Thymus (tissue), 11 donors: ENCODE measurements around the gene TNS4. TPM values are rescaled to one million over a fixed set of nuclear protein-coding genes. Genes with fewer than 3 reads are reported as not detected.

Experiments
- DNase-seq, 9 donors: peaks; one replicate each; pipeline ENCODE4 v3.0.0-alpha.2; 2013; ENCODE audit warnings: low spot score in 9 of 9, low read depth in 6 of 9, missing footprints in 1 of 9
- H3K27ac ChIP-seq, 2 donors: one replicate each; pipeline ENCODE4 v1.5.1; 2013; ENCODE audit warnings: control low read depth in 1 of 2, low read depth in 1 of 2, low read length in 1 of 2, mild to moderate bottlenecking in 1 of 2, moderate library complexity in 1 of 2
- H3K27me3 ChIP-seq, 2 donors: one replicate each; pipeline ENCODE4 v1.5.1; 2013; ENCODE audit warnings: low read length in 1 of 2; ENCODE audit not compliant: control insufficient read depth in 2 of 2, insufficient read depth in 1 of 2
- H3K36me3 ChIP-seq, 2 donors: one replicate each; pipeline ENCODE4 v1.5.1; 2013; ENCODE audit warnings: low read length in 1 of 2, mild to moderate bottlenecking in 1 of 2, moderate library complexity in 1 of 2; ENCODE audit not compliant: control insufficient read depth in 2 of 2, insufficient read depth in 2 of 2
- H3K4me1 ChIP-seq, 2 donors: one replicate each; pipeline ENCODE4 v1.5.1; 2013; ENCODE audit warnings: low read length in 2 of 2; ENCODE audit not compliant: control insufficient read depth in 2 of 2, insufficient read depth in 2 of 2
- H3K4me3 ChIP-seq, 2 donors: one replicate each; pipeline ENCODE4 v1.5.1; 2013; ENCODE audit warnings: low read length in 2 of 2, control low read depth in 1 of 2, mild to moderate bottlenecking in 1 of 2
- H3K9me3 ChIP-seq, 2 donors: one replicate each; pipeline ENCODE4 v1.5.1; 2013; ENCODE audit warnings: low read length in 1 of 2, mild to moderate bottlenecking in 1 of 2; ENCODE audit not compliant: control insufficient read depth in 2 of 2, insufficient read depth in 1 of 2
- WGBS: extraction: QIAGEN DNeasy Blood & Tissue Kit; methylation state at CpG from one replicate; pipeline ENCODE4 v1.1.7; 2013; 5-methylcytosine and 5-hydroxymethylcytosine counted together
- polyA plus RNA-seq: library from polyadenylated mRNA; stranded (reverse); fragments of 200-250 nt; gene quantifications from one replicate; pipeline ENCODE4 v1.2.3, GENCODE V29; 2013
- total RNA-seq: library from RNA; stranded (reverse); fragments of 120-200 nt; gene quantifications from one replicate; pipeline ENCODE4 v1.2.4, GENCODE V29; 2013
- donor health status: healthy.

TNS4 gene
- total and polyA plus RNA-seq, 2 donors: 0.19 to 24.8 TPM

DNA sequence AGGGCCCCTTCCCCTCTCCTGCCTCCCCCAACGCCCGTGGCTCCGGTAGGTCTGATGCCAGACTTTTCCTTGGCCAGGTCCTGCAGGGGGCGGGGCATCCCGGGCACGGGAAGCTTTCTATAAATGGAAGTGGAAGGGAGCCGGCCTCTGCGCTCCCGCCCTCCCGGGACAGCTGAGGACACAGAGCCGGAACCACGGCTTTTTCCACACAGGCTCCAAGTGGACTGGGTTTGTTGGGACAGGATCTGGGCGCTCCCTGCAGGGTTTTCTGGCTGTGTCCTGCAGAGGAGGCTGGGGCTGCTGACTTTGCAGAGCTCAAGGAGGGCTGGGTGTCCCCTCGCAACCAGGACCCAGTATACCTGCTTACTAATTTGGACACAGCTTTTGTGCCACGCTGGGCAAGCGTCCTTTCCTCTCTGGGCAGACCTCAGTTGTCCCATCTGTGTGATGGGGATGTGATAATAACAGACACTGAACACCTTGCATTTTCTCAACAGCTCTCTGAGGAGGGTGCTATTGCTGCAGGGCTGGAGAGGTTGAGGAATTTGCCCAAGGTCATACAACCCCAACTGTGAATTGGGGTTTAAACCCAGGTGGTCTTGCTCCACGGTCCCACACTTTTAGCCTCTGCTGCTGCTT is 1.8 kb downstream of the TNS4 start:
- no peak overlapping the region for H3K27ac ChIP-seq

DNA sequence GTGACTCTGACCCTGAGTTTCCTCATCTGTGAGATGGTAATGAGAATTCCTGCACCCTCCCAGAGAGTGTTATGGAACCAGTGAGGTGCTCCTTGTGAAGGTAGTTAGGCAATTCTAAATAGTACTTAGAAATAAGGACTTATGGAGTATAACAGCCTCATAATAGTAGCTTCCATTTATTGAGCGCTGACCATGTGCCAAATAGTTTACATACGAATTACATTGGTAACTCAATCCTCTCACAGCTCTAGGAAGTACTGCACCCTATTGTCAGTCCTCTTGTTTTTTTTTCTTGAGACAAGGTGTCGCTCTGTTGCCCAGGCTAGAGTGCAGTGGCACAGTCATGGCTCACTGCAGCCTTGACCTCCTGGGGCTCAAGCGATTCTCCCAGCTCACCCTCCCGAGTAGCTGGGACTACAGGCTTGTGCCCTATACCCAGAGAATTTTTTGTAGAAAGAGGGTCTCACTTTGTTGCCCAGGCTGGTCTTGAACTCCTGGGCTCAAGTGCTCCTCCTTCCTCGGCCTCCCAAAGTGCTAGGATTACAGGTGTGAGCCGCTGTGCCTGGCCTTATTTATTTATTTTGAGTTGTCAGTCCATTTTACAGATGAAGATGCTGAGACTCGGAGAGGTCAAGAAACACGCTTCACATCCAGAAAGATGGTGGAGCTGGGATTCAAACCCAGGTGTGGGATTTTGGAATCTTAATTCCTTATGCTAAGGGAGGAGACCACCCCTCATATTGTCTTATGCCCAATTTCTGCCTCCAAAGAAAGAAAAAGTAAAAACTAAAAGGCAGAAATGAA is 2.9 kb downstream of the TNS4 start:
- 85% methylated on average over 9 of the region's 9 CpGs for WGBS
- Histone ChIP-seq H3K9me3 (peaks cover 0 to 5% of the 10 kb centered on the region in 2 donors), H3K4me1 (peaks cover 0 to 16% of the 10 kb centered on the region in 2 donors), H3K36me3 (no peaks in the 10 kb centered on the region), H3K27me3 (peaks cover 0 to 28% of the 10 kb centered on the region in 2 donors), H3K4me3 (no peak overlapping the region), H3K27ac (no peak overlapping the region)
- DNase-seq: no peak

More for the DNA sequence above, 1.8 kb downstream of the TNS4 start:
- H3K4me1 ChIP-seq: peaks cover 0 to 12% of the 10 kb centered on the region in 2 donors
- H3K9me3 ChIP-seq: peaks cover 0 to 5% of the 10 kb centered on the region in 2 donors
- no peak overlapping the region for H3K4me3 ChIP-seq
- DNase-seq: no peak
- WGBS: 41% methylated on average over 17 of the region's 17 CpGs
- no peaks in the 10 kb centered on the region for H3K36me3 ChIP-seq
- peaks cover 0 to 28% of the 10 kb centered on the region in 2 donors for H3K27me3 ChIP-seq

DNA sequence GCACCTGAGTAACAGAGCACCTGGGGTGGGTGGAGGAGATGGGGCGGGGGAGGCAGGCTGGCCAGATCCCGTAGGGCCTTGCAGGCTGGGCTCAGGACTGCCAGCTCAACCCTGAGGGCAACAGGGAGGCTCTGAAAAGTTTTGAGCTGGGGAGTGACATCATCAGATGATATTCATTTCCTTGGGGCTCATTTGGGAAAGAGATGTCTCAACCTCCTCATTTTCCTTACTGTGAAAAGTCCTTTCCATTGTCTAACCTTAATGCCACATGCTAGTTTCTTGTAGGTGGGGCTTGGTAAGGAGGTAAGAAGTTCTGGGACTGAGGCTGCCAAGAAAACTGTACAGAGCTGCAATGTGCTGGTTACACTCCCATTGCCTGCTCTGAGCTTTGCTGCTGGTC is 3.7 kb downstream of the TNS4 start:
- Histone ChIP-seq H3K9me3 (peaks cover 0 to 5% of the 10 kb centered on the region in 2 donors), H3K4me3 (no peak overlapping the region), H3K27ac (peak overlapping the region in 1 of 2 donors; percentile 18), H3K4me1 (peaks cover 0 to 16% of the 10 kb centered on the region in 2 donors), H3K27me3 (peaks cover 0 to 28% of the 10 kb centered on the region in 2 donors), H3K36me3 (no peaks in the 10 kb centered on the region)
- 98% methylated on average over 2 of the region's 2 CpGs for WGBS
- DNase-seq: no peak

DNA sequence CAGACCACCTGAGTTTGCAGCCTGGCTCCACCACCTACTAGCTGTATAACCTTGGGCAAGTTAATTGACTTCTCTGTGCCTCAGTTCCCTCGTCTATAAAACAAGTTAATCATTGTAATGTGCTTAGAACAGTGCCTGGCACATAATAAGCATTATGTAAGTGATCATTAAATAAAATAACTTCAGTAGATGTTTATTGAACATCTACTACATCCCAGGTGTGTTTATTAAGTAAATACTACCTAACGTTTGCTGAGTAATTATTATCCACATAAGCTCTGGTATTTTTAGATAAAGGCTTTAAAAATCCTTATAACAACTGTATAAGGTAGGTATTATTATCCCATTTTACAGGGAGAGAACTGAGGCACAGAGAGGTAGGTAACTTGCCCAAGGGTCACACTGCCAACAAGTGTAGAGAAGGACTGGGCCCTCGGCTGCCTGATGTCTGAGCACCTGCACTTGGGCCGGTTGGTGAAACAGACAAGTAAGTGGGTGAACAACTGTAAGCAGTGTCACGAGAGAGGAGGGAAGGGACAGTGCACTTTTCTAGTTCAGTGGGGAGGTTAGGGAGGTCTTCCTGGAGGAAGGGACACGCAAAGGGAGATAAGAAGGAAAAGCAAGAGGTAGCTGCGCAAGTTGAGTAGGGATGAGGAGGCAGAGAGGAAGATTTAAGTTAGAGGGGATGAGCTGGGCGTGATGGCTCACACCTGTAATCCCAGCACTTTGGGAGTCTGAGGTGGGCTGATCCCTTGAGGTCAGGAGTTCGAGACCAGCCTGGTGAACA is 4.6 kb downstream of the TNS4 start:
- Histone ChIP-seq H3K4me1 (peaks cover 0 to 18% of the 10 kb centered on the region in 2 donors), H3K9me3 (peaks cover 0 to 5% of the 10 kb centered on the region in 2 donors), H3K27me3 (peaks cover 0 to 28% of the 10 kb centered on the region in 2 donors), H3K27ac (no peak overlapping the region), H3K36me3 (no peaks in the 10 kb centered on the region), H3K4me3 (no peak overlapping the region)
- WGBS: 75% methylated on average over 9 of the region's 9 CpGs
- DNase-seq: no peak

DNA sequence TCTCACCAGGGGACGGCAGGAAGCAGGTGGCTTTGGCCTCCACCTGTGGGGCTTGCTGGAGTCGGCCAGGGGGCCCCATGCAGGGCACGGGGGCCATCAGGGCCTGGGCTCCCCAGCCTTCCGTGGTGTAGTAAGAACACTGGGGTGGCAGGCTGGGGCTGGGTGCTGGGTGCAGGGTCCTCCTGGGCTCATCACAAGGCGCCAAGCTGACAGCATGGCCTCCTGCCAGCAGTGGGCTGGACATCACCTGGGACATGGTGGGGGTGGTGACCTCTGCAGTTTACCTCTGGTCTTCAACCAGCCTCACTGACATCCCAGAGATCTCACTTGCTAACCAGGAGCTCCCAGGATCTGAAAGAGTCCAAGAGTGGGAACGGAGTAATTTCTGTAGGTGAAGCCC is 5.3 kb downstream of the TNS4 start:
- no peak overlapping the region for H3K4me3 ChIP-seq
- 90% methylated on average over 6 of the region's 6 CpGs for WGBS
- DNase-seq: no peak
- peaks cover 0 to 24% of the 10 kb centered on the region in 2 donors for H3K27me3 ChIP-seq
- H3K36me3 ChIP-seq: no peaks in the 10 kb centered on the region
- peaks cover 0 to 24% of the 10 kb centered on the region in 2 donors for H3K4me1 ChIP-seq
- H3K27ac ChIP-seq: no peak overlapping the region
- peaks cover 0 to 5% of the 10 kb centered on the region in 2 donors for H3K9me3 ChIP-seq

DNA sequence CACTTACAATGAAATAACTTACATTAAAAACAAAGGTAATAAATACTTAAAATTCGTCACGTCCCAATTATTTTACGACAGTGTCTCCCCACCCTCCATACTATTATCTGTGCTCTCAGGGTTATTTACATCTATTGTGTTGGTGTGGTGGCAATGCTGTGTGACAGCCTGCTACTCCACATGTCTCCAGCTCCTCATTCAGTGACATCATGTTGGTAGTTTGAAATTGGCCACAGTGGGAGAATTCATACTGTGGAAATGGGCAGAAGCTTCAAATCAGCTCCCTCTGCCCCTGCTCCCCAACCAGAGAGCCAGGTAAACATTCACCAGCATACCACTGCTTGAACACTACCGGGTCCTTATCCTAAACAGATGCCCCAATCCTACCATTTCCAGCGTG is 6.3 kb downstream of the TNS4 start:
- H3K27me3 ChIP-seq: peaks cover 0 to 17% of the 10 kb centered on the region in 2 donors
- peaks cover 0 to 5% of the 10 kb centered on the region in 2 donors for H3K9me3 ChIP-seq
- WGBS: 79% methylated on average over 5 of the region's 5 CpGs
- no peak for DNase-seq
- H3K36me3 ChIP-seq: no peaks in the 10 kb centered on the region
- peaks cover 8 to 33% of the 10 kb centered on the region in 2 donors for H3K4me1 ChIP-seq
- H3K27ac ChIP-seq: peak overlapping the region in 1 of 2 donors; percentile 18
- no peak overlapping the region for H3K4me3 ChIP-seq

DNA sequence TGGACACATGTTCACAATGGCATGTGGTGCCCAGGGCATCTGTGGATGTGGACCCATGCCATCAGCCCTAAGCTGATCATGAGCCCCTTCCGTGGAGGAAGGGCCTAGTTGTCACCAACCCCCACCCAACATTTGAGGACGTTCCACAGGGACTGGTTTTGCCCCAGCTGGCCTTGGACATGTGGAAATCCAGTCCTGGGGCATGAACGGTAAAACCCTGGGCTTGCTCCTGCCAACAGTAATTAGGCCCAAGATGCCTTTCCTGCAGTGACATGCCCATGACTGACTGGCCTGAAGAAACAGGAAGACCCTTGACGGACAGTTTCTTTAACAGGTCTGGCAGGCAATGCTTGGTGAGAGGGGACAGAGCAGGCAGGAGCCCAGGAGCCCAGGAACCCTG is 7.7 kb downstream of the TNS4 start:
- Histone ChIP-seq H3K9me3 (no peaks in the 10 kb centered on the region), H3K27me3 (peaks cover 0 to 5% of the 10 kb centered on the region in 2 donors), H3K4me3 (no peak overlapping the region), H3K27ac (peak overlapping the region in 1 of 2 donors; percentile 69), H3K4me1 (peaks cover 17 to 35% of the 10 kb centered on the region in 2 donors), H3K36me3 (no peaks in the 10 kb centered on the region)
- no peak for DNase-seq
- WGBS: 94% methylated on average over 4 of the region's 4 CpGs

DNA sequence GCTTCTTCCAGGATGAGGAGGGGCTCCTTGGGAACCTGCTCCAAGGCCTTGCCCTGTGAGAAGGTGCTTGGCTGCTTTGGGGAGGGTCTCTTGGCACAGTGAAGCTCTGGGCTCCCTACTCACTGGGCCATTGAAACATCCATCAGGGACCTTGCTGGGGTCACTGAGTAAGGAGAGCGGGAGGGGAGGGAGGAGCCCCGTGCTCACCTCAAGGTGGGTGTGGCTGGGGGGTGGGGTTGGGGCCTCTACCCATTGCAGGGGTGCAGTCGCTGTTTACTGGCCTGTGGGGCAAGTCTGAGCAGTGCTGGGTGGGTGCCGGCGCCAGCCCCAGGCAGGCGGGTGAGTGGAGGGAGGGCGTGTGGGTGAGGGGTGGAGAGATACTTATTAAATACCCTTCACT is 9.9 kb downstream of the TNS4 start:
- WGBS: 86% methylated on average over 7 of the region's 7 CpGs
- Histone ChIP-seq H3K36me3 (no peaks in the 10 kb centered on the region), H3K27me3 (peaks cover 0 to 6% of the 10 kb centered on the region in 2 donors), H3K4me3 (no peak overlapping the region), H3K4me1 (peaks cover 17 to 40% of the 10 kb centered on the region in 2 donors), H3K9me3 (no peaks in the 10 kb centered on the region), H3K27ac (no peak overlapping the region)
- DNase-seq: no peak
